ENCODE data around the gene CERS5.

Gene CERS5

GRCh38 chr12:50127546-50127945 is 39.6 kb downstream of the CERS5 start:
- DNase-seq (ENCODE audit: low spot score), result no peak

DNA sequence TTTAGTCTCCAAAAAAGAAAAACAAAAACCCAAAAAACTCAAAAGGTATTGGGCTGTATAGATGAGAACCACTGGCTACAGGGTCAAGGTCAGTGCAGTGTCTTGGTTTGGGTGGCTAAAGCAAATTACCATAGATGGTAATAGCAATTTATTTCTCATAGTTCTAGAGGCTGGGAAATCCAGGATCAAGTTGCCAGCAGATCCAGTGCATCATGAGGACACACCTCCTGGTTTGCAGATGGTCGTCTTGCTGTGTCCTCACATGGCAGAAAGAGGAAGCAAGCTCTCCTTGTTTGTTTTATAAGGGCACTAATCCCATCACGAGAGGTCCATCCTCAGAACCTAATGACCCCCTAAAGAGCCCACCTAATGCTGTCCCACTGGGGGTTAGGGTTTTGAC is 44.0 kb downstream of the CERS5 start:
- DNase-seq (ENCODE audit: low spot score), result no peak

GRCh38 chr12:50121641-50122040 is 45.5 kb downstream of the CERS5 start:
- DNase-seq (ENCODE audit: low spot score), result no peak

- no peak for DNase-seq (ENCODE audit: low spot score)
Measured at GRCh38 chr12:50120953-50121352, 46.2 kb downstream of the CERS5 start.

GRCh38 chr12:50120521-50120920 is 46.6 kb downstream of the CERS5 start:
- no peak for DNase-seq (ENCODE audit: low spot score)

- no peak for DNase-seq (ENCODE audit: low spot score)
Measured at GRCh38 chr12:50119387-50119786, 47.8 kb downstream of the CERS5 start.

DNA sequence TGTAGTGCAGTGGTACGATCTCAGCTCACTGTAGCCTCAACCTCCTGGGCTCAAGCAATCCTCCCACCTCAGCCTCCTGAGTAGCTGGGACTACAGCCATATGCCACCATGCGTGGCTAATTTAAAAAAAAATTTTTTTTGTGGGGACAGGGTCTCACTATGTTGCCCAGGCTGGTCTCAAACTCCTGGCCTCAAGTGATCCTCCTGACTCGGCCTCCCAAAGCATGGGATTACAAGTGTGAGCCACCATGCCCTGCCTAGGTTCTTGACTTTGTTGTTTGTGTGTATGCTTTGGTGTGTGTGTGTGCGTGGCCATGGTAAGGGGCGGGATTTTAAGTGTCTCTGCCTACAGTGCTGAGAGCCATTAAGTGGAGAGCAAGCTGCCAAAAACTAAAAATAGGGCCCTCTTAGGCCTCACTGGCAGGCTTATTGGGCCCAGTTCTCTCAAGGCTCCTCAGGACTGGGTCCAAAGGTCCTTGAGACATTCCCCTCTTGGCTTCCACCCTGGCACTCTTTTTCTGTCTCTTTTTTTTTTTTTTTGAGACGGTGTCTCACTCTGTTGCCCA is 50.0 kb downstream of the CERS5 start:
- DNase-seq (ENCODE audit: low spot score), result no peak

- no peak for DNase-seq (ENCODE audit: low spot score)
Measured at GRCh38 chr12:50112456-50113218, 54.5 kb downstream of the CERS5 start.

DNA sequence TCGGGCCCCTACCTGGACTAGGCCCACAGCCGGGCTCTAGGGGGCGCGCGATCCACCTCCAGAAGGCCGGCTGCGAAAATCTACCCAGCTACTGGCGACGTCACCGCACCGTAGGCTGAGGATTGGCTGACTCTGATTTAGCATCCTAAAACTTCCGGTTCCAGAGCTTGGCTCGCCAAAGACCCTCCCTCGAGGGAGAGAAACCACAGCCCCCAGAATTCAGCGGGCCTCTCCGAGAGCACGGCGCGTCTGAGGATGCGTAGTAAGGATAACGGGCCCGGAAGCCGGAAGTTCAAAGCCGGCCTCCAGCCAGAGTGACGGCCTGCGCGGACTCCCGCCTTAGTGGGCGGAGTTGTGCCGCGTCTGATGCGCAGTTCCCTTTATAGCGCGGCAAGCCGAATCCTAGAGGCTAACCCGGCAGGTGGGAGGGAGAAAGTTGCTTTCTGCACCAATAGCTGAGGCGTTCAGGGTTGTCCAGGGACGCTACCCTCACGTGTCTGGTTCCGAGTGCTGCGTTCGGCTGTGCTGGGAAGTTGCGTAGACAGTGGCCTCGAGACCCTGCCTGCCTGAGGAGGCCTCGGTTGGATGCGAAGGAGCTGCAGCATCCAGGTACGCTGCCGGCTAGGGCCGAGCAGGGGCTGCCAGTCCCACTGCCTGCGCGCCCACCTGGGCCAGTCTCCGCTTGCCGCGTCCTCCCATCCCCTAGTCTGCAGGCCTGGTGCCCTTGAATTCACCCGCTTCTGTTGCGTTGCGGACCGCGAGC is 55.3 kb downstream of the CERS5 start, which contains the start of gene COX14:
TSS of gene COX14 (plus strand) at position 544 of the 763 bp plus-strand sequence. CDS start 7,808 bp downstream, outside the sequence.
- DNase-seq (ENCODE audit: low spot score), result peak; percentile 97

DNA sequence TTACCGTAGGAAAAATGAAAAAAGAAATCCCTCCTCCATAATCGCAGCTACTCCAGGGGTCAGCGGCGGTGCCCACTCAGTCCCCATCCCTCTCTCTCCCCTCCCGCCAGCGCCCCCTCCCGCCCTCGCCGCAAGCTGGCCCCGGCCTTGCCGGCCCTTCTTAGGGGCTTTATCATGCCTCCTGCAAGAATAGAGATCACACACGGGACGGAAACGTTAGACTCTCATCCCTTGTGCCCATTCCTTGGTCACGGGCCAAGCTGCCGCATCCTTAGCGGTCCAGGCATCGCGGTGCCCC is 55.8 kb downstream of the CERS5 start:
- no peak for DNase-seq (ENCODE audit: low spot score)

DNA sequence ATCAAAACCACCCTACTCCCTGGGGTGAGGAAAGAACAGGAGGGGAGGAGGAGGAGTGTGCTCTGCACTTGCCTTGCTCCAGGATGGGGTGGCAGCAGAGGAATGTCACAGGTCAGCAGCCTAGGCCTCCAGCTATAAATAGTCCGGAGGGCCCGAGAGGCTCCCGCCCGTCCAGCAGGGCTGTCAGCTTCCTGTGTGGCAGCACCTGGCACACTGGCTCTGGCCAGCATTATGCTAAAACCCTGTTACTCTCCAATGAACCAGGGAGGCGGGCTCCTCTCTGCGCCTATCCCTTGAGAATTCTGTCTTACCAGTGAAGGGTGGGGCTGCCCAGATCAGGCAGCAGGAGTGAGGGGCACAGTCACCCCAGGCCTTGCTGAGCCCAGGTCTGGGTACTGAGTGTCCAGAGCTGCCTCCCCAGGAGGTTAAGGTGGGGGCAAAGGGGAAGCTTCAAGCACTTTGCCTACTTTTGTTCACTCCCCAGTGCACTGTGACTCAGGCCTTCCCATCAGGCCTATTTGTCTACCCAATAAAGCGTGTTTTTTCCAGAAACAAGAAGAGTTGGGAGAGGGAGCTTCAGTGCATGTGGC is 56.3 kb downstream of the CERS5 start:
- DNase-seq (ENCODE audit: low spot score), result peak; percentile 58

GRCh38 chr12:50110127-50110761 is 56.9 kb downstream of the CERS5 start:
- DNase-seq (ENCODE audit: low spot score), result no peak

- DNase-seq (ENCODE audit: low spot score), result no peak
Measured at GRCh38 chr12:50109319-50109718, 57.9 kb downstream of the CERS5 start.

DNA sequence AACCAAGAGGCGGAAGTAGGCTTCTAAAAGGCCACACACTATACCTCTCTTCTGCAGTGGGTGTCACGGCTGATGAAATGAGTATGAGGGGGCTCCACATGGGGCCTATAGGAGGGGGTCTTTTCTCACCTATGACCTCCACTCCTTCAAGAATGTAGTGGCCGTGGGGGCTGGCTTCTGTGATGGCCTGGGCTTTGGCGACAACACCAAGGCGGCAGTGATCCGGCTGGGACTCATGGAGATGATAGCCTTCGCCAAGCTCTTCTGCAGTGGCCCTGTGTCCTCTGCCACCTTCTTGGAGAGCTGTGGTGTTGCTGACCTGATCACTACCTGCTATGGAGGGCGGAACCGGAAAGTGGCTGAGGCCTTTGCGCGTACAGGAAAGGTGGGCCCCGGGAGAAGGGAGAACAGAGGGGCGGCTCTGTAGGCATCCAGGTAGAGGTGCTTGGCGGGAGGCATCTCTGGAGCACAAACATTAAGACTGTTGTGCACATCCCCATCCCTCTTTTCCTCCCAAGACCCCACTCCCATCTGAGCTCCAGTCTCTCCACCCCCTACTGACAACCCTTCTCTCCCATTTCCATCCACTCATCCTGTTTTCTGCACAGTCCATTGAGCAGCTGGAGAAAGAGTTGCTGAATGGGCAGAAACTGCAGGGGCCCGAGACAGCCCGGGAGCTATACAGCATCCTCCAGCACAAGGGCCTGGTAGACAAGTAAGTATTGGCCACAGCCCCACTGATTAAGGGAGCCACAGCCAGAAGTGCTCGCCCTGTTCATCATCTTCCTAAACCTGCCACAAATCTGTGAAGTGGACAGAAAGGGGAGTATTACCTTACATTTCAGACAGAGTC is 59.5 kb downstream of the CERS5 start:
- no peak for DNase-seq (ENCODE audit: low spot score)

DNA sequence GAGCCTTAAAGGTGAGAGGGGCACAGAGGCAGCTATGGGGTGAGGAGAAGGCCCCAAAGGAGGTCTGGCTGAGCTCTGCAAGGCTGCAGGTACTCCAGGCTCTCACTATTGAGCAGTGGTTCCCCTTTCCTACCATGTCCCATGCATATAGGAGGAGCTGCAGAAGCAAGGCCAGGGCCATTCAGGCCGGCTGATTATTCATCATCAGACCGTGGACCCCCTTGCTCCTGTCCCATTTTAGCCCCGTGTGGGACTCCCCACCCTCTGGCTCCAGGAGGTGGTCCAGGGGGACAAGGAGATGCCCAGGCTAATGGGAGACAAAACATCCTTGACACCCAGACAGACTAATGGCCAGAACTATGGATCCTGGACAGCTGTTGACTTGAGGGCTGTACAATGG is 60.3 kb downstream of the CERS5 start:
- no peak for DNase-seq (ENCODE audit: low spot score)

GRCh38 chr12:50105913-50106450 is 61.2 kb downstream of the CERS5 start:
- DNase-seq (ENCODE audit: low spot score), result no peak

- no peak for DNase-seq (ENCODE audit: low spot score)
Measured at GRCh38 chr12:50104417-50105366, 62.5 kb downstream of the CERS5 start.

- DNase-seq (ENCODE audit: low spot score), result peak; percentile 84
Measured at GRCh38 chr12:50103767-50104321, 63.3 kb downstream of the CERS5 start, which contains the start of gene GPD1. TSS of gene GPD1 (plus strand) at chr12:50104008. CDS start at chr12:50104051, 43 bp downstream.

GRCh38 chr12:50103351-50103750 is 63.8 kb downstream of the CERS5 start:
- DNase-seq (ENCODE audit: low spot score), result no peak
